Measurements from ENCODE around the gene ARSI.
A peak's percentile ranks its signal among the peaks of the same experiment; 100 is the strongest.

ARSI gene

GRCh38 chr5:150318613-150319483 is 16.1 kb upstream of the ARSI start:
- TF ChIP-seq ESRRG (CRISPR knock-in tag; IDR thresholded peaks at IDR 0.05) (no peak), TOX (CRISPR knock-in tag; IDR thresholded peaks at IDR 0.05; ENCODE audit: borderline replicate concordance) (no peak), ZFP3 (CRISPR knock-in tag; IDR thresholded peaks at IDR 0.05) (no peak), TSHZ2 (CRISPR knock-in tag; IDR thresholded peaks at IDR 0.05) (no peak), POU6F1 (CRISPR knock-in tag; IDR thresholded peaks at IDR 0.05; ENCODE audit: borderline replicate concordance, low read depth) (no peak), CSDC2 (CRISPR knock-in tag; IDR thresholded peaks at IDR 0.05) (no peak), SNAI2 (CRISPR knock-in tag; IDR thresholded peaks at IDR 0.05) (no peak)
- no peak for ATAC-seq

- ATAC-seq: peak; percentile 95
- TF ChIP-seq GLIS3 (CRISPR knock-in tag; IDR thresholded peaks at IDR 0.05) (no peak), BACH2 (CRISPR knock-in tag; IDR thresholded peaks at IDR 0.05; ENCODE audit: borderline replicate concordance) (no peak), ISL1 (CRISPR knock-in tag; IDR thresholded peaks at IDR 0.05) (peak; percentile 57; the same call in 1 of the 2 replicates), TOX (CRISPR knock-in tag; IDR thresholded peaks at IDR 0.05; ENCODE audit: borderline replicate concordance) (no peak), CSDC2 (CRISPR knock-in tag; IDR thresholded peaks at IDR 0.05) (peak; percentile 12; the same call in 1 of the 2 replicates), OSR1 (CRISPR knock-in tag; IDR thresholded peaks at IDR 0.05) (no peak), SNAI2 (CRISPR knock-in tag; IDR thresholded peaks at IDR 0.05) (peak; percentile 27; the same call in 1 of the 2 replicates), CREB5 (CRISPR knock-in tag; IDR thresholded peaks at IDR 0.05; ENCODE audit: low read depth) (peak; percentile 86), TCF4 (CRISPR knock-in tag; IDR thresholded peaks at IDR 0.05; ENCODE audit: borderline replicate concordance) (peak; percentile 50; the same call in 1 of the 2 replicates), PATZ1 (CRISPR knock-in tag; IDR thresholded peaks at IDR 0.05; ENCODE audit: borderline replicate concordance) (peak; percentile 83), POU6F1 (CRISPR knock-in tag; IDR thresholded peaks at IDR 0.05; ENCODE audit: borderline replicate concordance, low read depth) (no peak), ZFP3 (CRISPR knock-in tag; IDR thresholded peaks at IDR 0.05) (peak; percentile 78), PPARA (CRISPR knock-in tag; IDR thresholded peaks at IDR 0.05; ENCODE audit: borderline replicate concordance) (no peak), ESRRG (CRISPR knock-in tag; IDR thresholded peaks at IDR 0.05) (no peak), ARNTL (CRISPR knock-in tag; IDR thresholded peaks at IDR 0.05; ENCODE audit: borderline replicate concordance, low read depth) (no peak), CSRNP3 (CRISPR knock-in tag; IDR thresholded peaks at IDR 0.05) (no peak), ZNF70 (CRISPR knock-in tag; IDR thresholded peaks at IDR 0.05) (no peak), RARB (CRISPR knock-in tag; IDR thresholded peaks at IDR 0.05) (peak; percentile 23; the same call in 1 of the 2 replicates), TSHZ2 (CRISPR knock-in tag; IDR thresholded peaks at IDR 0.05) (no peak), ZFP30 (CRISPR knock-in tag; IDR thresholded peaks at IDR 0.05) (no peak), ZNF8 (CRISPR knock-in tag; IDR thresholded peaks at IDR 0.05) (no peak), ZNF565 (CRISPR knock-in tag; conservative IDR thresholded peaks at IDR 0.05; ENCODE audit: low read depth) (no peak)
These were observed 14.6 kb upstream of the ARSI start for GRCh38 chr5:150317048-150318003.
